HG02798 (cell line): Measurements from ENCODE around the gene CCNA2.
A peak's percentile ranks its signal among the peaks of the same experiment; 100 is the strongest.

Source experiments
- ATAC-seq: cut with Tn5 transposase; IDR thresholded peaks from one replicate; pipeline ENCODE4 v1.9.1; 2021; ENCODE audit warnings: mild to moderate bottlenecking; ENCODE audit not compliant: unreplicated experiment, poor library complexity

The CCNA2 gene

DNA sequence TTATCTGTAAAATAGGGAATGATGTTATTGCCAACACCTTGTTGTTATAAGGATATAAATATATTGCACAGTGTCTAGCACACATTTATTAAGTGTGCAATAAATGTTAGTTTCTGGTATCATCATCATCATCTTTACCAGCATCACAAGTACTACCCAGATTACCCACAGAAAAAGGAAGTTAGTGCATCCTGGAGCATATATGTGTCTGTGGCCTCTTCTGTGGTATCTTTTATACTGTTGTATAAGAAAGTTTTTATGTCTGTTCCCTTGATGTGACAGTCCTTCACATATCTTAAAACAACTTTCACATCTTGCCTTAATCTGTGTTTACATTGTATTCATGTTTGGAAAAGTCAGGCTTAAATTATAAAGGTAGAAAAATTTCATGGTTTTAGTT, 12.6 kb downstream of the CCNA2 start:
- no peak for ATAC-seq

DNA sequence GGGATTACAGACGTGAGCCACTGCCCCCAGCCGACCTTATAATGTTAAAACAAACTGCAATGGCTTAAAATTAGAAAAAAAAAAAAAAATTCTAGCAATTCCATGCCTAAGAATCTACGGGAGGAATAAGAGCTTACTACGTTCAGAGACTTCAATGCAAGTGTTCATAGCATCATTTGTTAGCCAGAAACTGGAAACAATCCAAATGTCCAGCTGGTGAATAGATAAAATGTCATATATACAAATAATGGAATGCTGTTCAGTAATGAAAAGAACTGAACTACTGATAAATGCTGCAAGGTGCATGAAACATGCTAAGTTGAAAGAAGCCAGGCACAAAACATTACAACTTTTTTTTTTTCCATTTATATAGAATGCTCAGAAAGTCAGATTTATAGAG, 17.3 kb downstream of the CCNA2 start:
- ATAC-seq: no peak

GRCh38 chr4:121801715-121802075, 22.0 kb downstream of the CCNA2 start:
- no peak for ATAC-seq

- peak; percentile 86 for ATAC-seq
Observed at GRCh38 chr4:121800961-121801714, 22.5 kb downstream of the CCNA2 start, which contains the start of gene EXOSC9. EXOSC9 (plus strand) TSS chr4:121801323; CDS start chr4:121801425, 102 bp downstream.

DNA sequence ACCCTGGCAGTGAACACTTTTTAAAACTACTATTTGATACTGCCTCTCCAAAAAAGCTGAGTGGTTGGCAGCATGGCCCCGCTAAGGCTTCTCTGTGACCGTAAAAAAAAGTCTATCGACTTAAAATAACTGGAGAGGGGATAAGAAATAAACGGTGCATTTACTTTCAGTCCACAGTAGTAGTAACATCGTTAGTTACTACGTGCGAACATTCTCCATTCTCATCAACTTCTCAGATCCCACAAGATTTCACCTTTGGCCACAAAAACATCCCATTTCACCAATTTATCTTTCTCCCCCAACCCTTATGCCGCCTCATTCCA, 23.1 kb downstream of the CCNA2 start:
- ATAC-seq: peak; percentile 34

- no peak for ATAC-seq
Observed at GRCh38 chr4:121799867-121800501, 23.7 kb downstream of the CCNA2 start.

DNA sequence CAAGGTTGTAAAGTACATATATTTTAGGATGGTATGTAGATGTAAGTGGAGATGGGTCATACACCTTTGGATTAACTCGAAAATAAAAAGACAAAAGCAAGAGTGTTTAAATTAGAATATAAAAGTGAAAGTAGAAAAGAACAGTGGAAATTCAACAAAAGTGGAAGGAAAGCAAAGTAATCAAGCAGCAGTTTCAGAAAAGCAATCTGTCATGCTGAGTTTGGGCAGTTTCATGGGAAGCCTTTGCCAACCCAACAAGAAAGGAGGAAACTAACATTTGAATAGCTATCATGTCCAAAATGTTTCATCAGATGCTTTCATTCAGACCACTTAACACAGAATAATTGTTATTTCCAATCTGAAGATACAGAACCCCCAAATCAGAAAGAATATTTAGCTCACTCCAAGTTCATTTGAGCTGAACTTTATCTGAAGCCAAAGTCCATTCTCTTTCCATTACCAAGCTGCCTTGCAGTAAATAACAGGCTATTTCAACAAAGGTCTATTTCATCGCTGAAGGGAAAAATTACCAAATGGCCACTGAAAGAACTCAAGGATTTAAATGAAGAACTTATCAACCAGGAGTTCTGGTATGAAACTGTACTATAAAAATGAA, 24.4 kb downstream of the CCNA2 start:
- ATAC-seq: no peak

DNA sequence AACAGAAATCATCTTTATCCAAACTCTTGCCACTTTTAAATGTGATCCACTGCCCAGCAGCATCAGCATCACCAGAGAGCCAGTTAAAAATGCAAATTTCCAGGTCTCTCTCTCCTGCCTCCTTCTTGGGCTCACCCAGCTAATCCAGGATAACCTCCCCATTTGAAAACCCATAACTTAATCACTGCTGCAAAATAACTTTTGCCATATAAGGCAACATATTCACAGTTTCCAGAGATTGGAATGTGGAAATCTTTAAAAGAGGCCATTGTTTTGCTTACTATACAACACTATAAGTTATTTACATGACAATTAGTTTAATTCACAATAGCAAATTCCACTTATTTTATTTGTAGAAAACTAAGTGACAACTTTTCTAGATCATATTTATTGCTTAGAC, 27.4 kb downstream of the CCNA2 start:
- no peak for ATAC-seq

DNA sequence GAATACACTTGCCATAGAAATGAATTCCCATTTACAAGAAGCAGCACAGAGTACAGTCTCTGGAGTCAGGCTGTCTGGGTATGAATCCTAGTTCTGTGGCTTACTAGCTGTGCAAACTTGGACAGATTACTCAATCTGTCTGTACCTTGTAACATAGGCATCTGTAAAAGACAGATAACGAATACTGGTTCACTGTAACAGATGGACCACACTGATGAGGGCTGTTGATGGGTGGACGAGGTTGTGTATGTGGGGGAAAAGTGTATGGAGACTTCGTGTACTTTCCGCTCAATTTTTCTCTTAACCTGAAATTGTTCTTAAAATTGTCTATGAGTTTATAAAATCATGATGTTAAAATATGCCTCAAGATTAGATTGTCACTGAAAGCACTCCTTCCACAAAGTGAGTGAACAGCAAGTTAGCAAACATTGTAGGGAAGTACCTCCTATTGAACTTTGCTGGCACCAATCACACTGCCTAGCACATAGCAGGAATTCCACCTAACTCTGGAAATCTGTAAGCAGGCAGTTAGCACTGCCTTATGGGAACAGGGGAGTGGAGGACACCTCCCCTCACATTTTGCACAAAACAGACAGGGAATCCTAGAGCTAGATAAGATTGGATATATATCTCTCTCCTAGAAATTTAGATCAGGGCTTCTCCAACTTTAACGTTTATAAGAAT, 29.0 kb downstream of the CCNA2 start:
- ATAC-seq: no peak

DNA sequence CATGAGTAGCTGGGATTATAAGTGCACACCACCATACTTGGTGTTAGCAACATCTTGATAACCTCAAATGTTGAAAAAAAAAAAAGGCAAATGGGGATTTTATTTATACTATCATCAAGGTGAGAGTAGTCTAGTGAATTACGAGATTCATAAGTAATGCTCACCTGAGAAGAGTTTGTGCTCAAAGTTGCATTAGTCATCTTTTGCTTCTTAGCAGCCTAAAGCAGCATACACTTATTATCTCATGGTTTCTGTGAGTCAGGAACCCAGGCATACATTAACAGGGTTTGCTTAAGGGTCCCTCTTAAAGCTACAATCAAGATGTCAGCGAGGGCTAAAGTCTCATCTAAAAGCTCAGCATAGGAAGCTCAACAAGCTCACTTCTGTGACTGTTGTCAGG, 30.7 kb downstream of the CCNA2 start:
- ATAC-seq: no peak

- ATAC-seq: no peak
Observed at GRCh38 chr4:121791481-121791880, 32.2 kb downstream of the CCNA2 start.

DNA sequence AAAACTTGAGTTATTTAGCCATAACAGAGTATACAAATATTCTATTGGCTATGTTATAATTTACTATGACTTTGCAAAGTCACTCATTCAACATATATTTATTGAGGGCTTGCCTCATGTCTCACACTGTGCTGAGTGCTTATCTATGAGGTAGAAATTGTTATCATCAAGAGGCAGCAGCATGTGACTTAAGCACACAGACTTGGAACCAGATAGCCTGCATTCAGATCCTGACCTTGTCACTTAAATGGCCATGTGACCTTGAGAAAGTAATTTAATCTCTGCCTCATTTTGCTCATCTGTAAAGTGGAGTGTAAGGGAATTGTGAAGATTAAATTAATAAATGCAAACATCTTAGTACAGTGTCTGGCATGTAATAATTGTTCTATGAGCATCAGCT, 32.7 kb downstream of the CCNA2 start:
- no peak for ATAC-seq

GRCh38 chr4:121789960-121790829, 33.5 kb downstream of the CCNA2 start:
- no peak for ATAC-seq

DNA sequence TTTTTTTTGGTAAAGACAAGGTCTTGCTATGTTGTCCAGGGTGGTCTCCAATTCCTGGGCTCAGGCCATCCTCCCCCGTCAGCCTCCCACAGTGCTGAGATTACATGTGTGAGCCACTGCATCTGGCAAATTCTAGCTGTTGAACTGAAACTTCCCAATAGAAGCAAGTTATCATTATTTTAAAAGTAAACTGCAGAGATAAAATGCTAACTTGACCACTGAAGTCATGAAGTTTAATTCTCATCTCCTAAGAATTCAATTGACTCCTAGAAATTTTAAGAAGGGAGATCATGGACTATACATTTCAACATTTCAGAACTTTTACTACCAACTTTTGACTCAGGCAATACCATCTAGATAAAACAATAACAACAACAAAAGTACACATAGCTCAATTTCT, 34.2 kb downstream of the CCNA2 start:
- ATAC-seq: no peak

DNA sequence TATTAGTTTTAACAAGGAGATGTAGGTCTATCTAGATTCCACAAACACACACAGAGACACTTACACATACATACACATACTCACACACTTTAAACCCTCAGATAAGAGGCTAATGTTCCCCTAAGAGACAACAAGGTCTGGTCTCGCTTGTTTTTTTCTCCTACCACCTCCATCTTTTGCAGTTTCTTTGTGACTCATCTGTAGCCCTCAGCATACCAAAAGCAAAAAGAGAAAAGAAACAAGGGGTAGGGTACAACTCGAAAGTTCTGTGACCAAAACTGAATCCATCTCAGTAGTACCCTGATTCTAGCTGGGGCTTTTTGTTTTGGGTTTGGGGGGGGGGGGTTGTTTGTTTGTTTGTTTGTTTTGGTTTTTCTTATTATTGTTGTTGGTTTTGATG, 34.8 kb downstream of the CCNA2 start:
- peak; percentile 93 for ATAC-seq

GRCh38 chr4:121786221-121786620, 37.5 kb downstream of the CCNA2 start:
- no peak for ATAC-seq

- ATAC-seq: no peak
Observed at GRCh38 chr4:121785479-121785878, 38.2 kb downstream of the CCNA2 start.

DNA sequence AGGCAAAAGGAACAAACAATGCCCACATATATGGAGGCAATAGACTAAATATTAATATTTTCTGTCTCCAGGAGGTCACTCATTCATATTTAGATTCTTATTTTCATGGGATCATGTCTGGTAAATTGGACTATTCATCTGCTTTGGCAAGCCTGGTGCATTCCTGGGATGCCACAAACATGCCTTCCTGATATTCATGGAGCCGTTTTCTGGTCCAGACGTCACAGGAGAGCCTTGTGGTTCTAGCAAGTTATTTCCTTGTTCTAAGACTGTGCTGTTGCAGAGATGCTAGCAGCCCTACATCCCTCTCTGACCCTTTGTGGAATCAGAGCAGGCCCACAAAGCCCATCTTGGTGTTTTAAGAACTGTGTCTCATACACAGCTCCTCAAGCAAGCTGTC, 38.7 kb downstream of the CCNA2 start:
- no peak for ATAC-seq

DNA sequence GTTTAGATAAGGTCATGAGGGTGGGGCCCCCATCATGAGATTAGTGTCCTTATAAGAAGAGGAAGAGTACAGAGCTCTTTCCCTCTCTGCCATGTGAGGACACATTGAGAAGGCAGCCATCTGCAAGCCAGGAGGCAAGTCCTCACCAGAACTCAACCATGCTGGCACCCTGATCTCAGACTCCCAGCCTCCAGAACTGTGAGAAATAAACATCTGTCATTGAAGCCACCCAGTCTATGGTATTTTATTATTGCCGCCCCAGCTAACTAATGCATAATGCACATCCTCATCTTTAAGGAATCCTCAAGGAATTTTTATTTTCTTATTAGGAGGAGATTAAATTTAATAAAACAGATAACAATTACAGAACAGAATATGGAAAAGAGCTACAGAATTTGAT, 39.3 kb downstream of the CCNA2 start:
- no peak for ATAC-seq

GRCh38 chr4:121783210-121783609, 40.5 kb downstream of the CCNA2 start:
- ATAC-seq: no peak
